AG04449 (cell line): Measurements from ENCODE around the gene CDKN2B-AS1.

Source experiments
- CTCF ChIA-PET: fragments of 350-600 bp; formaldehyde crosslinking; extraction: SDS; loops from one replicate; lab custom pipeline; 2021; ENCODE audit warnings: antibody characterized with exemption; lab: Yijun Ruan, JAX
- POLR2A ChIA-PET: fragments of 400-600, 350-600 bp; formaldehyde crosslinking; extraction: SDS; loops from one replicate; lab custom pipeline; 2020; ENCODE audit warnings: antibody characterized with exemption, inconsistent platforms; lab: Yijun Ruan, JAX
- DNase-seq: peaks from one replicate; pipeline ENCODE4 v3.0.0-alpha.2; 2010; ENCODE audit warnings: low read depth, low spot score
- H3K4me3 ChIP-seq: 2 replicates; pipeline ENCODE4 v1.5.1; 2011; ENCODE audit warnings: low read depth, mild to moderate bottlenecking, control low read depth, low read length
- CTCF ChIP-seq: IDR thresholded peaks from one replicate; pipeline ENCODE4 v1.5.1; 2011; ENCODE audit warnings: mild to moderate bottlenecking, moderate library complexity, low read length, control low read depth, inconsistent platforms; ENCODE audit not compliant: insufficient read depth; ENCODE audit errors: missing control alignments

The CDKN2B-AS1 gene

GRCh38 chr9:22108581-22109370, 114.2 kb downstream of the CDKN2B-AS1 start:
- ChIA-PET CTCF (interaction anchor here (0.9 to 6.7 kb wide), 5 partner anchors 10 to 295 kb away, joined by 3 to 51 read pairs (median 9); partner anchors contain the start of gene CDKN2B), POLR2A (no interaction called here)
- no peak for DNase-seq
- no peak overlapping the region for H3K4me3 ChIP-seq
- no peak for TF ChIP-seq CTCF

DNA sequence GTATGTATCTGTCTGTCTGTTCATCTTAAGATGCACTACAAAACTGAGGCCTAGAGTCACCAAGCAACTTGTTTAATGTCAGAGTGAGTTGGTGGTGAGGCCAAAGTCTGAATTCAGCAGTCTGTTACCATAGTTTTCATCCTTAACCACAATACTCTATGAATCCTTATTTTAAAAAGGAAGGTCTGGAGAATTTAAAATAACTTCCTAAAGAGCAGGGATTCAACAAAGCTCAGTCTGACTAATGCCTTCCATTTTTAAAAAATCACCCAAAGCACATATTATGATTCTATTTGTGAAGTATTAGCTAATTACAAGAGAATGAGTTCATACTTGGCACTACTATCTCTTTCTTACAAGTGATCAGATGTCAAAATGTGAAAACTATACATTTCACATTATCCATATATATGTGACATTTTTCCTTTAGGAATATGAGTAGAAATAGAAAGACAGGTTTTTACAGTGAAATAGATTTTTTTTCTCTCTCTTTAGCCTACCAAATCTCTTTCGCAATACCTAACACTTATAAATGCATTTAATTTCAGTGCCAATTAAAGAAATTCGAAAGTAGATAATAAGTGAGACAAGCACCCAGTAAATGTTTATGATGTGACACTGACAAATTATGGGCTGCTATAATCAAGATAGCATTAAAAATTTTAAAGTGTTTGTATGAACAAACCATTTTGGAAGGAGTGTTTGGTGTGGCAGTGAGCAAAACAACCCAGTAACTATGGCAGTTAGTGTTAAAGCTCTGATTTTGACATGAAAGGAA, 116.8 kb downstream of the CDKN2B-AS1 start:
- CTCF ChIA-PET, result interaction anchor here (0.7 to 6.7 kb wide), 4 partner anchors 8 to 111 kb away, joined by 3 to 51 read pairs (median 12); partner anchors contain the start of gene CDKN2B
- no peak overlapping the region for H3K4me3 ChIP-seq
- no peak for TF ChIP-seq CTCF
- POLR2A ChIA-PET, result interaction anchor here (1.0 to 1.2 kb wide), 2 partner anchors 100 to 103 kb away, joined by 3 read pairs; partner anchors contain the start of gene CDKN2B
- no peak for DNase-seq

DNA sequence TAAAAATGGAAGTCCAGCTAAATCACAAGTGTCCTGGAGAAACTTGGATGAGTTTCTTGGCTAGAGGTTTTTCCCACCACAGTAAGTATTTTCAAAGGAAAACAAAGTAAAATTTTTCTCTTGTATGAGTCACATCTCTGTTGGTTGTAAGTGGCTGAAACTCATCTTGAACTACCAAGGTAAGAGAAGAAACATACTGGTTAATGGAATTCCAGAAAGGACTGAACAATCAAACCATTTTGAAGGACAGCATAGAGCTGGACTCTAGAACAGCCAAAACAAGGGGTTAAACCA, 117.3 kb downstream of the CDKN2B-AS1 start:
- TF ChIP-seq CTCF, result no peak
- H3K4me3 ChIP-seq, result no peak overlapping the region
- POLR2A ChIA-PET, result interaction anchor here (1.0 to 1.2 kb wide), 2 partner anchors 100 to 103 kb away, joined by 3 read pairs; partner anchors contain the start of gene CDKN2B
- no peak for DNase-seq
- CTCF ChIA-PET, result interaction anchor here (3.8 to 6.7 kb wide), 2 partner anchors 7 to 104 kb away, joined by 20 to 51 read pairs; partner anchors contain the start of gene CDKN2B

DNA sequence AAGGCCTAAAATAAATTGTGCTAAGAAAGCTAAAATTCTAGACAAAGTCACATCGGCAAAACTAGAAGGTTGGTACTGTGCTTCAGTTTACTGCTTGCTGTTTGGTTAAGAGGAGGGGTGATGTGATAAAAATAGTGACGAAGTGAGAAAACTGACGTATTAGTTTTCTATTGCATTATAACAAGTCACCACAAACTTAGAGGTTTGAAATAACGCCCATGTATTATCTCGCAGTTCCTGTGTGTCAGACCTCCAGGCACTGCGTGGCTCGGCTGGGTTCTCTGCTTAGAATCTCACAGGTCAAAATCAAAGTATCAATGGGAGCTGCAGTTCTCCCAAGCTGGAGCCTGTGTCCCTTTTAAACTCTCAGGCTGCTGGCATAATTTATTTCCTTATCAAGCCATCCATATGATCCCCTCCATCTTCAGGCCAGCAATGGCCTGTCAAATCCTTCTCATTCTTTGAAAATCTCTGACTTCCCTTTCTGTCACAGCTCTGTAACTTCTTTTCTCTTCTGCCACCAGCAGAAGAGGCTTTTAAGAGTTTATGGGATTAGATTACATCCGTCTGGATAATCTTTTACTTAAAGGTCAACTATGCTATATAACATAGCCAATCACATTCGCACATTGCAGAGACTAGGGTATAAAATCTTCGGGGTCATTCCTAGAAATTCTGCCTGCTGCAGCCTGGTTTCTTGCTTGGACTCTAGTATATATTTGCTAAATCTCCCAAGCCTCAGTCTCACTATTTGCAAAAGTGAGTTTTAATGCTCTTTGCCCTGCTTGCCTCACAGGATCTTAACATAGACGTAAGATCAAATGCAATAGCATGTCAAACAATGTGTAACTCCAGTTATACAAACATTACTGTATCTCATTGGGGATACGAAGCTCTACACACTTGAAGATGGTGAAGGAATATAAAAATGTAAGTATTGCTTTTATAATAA, 118.6 kb downstream of the CDKN2B-AS1 start:
- no peak for TF ChIP-seq CTCF
- no peak overlapping the region for H3K4me3 ChIP-seq
- ChIA-PET CTCF (interaction anchor here (1.4 to 6.7 kb wide), 2 partner anchors 6 to 300 kb away, joined by 7 to 51 read pairs; no protein-coding TSS in a partner anchor), POLR2A (no interaction called here)
- no peak for DNase-seq

- ChIA-PET CTCF (interaction anchor here (1.0 to 2.2 kb wide), 4 partner anchors 10 to 302 kb away, joined by 3 to 11 read pairs (median 8); partner anchors contain the start of gene CDKN2B), POLR2A (interaction anchor here (1.3 kb wide), 1 partner anchor 106 kb away, joined by 3 read pairs; the partner anchor contains the start of gene CDKN2B)
- TF ChIP-seq CTCF, result no peak
- no peak overlapping the region for H3K4me3 ChIP-seq
- no peak for DNase-seq
Observed at GRCh38 chr9:22114956-22115355, 120.4 kb downstream of the CDKN2B-AS1 start.
